Fibroblast of villous mesenchyme (primary cell): Measurements from ENCODE around the gene STX1B. TPM values are rescaled to one million over a fixed set of nuclear protein-coding genes. Genes with fewer than 3 reads are reported as not detected.

Experiments
- DNase-seq: peaks from one replicate; pipeline ENCODE4 v3.0.0-alpha.2; 2010; ENCODE audit warnings: low read depth
- H3K4me3 ChIP-seq: 2 replicates; pipeline ENCODE4 v1.5.1; 2011; ENCODE audit warnings: low read depth, mild to moderate bottlenecking, low read length
- total RNA-seq: library from RNA; depleted of rRNA; stranded (reverse); fragments of >200 nt; gene quantifications from 2 replicates; pipeline ENCODE4 v1.2.3, GENCODE V29; 2012
- TF ChIP-seq, protein P1 (sequence below): IDR thresholded peaks from 2 replicates; pipeline ENCODE4 v1.5.1; 2012; ENCODE audit warnings: low read depth, mild to moderate bottlenecking, low read length; ENCODE audit not compliant: insufficient read depth

The STX1B gene
- total RNA-seq, 1 donor, result 2.2 TPM

DNA sequence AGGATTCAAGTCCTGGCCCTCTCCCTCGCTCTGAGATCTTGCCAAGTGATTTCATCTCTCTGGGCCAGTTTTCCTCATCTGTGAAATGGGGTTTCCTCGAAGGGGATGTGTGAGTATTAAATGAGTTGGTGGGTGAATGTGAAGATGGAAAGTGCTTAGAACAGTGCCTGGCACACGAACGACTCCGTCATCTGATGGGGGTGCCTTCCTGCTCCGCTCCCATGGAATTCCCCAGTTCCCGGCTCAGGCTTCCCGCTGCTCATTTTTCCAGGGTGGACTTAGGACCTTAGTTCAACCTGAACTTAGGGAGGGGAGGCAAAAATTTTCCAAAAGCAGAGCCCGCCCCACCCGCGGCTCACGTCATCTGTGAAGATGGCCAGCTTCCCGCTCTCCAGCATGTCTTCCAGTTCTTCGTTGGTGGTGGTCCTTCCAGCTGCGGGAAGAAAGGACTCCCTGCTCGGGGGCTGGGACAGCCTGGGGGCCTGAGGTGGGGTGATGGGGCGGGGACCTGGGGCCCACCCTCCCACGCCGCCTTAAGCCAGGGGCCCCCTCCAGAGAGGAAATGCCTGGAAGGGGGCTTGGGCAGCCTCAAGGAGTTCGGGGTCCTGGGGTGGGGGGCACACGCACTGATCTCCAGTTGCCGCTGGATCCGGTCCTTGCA lies 14.0 kb downstream of the STX1B start:
- TF ChIP-seq, protein P1, sequence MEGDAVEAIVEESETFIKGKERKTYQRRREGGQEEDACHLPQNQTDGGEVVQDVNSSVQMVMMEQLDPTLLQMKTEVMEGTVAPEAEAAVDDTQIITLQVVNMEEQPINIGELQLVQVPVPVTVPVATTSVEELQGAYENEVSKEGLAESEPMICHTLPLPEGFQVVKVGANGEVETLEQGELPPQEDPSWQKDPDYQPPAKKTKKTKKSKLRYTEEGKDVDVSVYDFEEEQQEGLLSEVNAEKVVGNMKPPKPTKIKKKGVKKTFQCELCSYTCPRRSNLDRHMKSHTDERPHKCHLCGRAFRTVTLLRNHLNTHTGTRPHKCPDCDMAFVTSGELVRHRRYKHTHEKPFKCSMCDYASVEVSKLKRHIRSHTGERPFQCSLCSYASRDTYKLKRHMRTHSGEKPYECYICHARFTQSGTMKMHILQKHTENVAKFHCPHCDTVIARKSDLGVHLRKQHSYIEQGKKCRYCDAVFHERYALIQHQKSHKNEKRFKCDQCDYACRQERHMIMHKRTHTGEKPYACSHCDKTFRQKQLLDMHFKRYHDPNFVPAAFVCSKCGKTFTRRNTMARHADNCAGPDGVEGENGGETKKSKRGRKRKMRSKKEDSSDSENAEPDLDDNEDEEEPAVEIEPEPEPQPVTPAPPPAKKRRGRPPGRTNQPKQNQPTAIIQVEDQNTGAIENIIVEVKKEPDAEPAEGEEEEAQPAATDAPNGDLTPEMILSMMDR, result no peak
- DNase-seq, result peak; percentile 24

DNA sequence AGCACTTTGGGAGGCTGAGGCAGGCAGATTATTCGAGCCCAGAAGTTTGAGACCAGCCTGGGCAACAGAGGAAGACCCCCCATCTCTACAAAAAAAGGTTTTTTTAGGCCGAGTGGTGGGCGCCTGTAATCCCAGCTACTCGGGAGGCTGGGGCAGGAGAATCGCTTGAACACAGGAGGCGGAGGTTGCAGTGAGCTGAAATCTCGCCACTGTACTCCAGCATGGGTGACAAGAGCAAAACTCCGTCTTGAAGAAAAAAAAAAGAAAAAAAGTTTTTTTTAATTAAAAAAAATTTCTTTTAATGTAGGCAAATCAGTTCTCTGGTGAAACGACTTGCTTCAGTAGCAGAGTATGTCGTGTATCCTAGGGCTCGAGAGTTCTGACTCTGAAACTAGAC lies 14.5 kb downstream of the STX1B start:
- TF ChIP-seq, protein P1, result no peak
- DNase-seq, result no peak
- H3K4me3 ChIP-seq, result no peak overlapping the region

More for the DNA sequence above, 14.0 kb downstream of the STX1B start:
- H3K4me3 ChIP-seq, result peak overlapping the region; percentile 75

DNA sequence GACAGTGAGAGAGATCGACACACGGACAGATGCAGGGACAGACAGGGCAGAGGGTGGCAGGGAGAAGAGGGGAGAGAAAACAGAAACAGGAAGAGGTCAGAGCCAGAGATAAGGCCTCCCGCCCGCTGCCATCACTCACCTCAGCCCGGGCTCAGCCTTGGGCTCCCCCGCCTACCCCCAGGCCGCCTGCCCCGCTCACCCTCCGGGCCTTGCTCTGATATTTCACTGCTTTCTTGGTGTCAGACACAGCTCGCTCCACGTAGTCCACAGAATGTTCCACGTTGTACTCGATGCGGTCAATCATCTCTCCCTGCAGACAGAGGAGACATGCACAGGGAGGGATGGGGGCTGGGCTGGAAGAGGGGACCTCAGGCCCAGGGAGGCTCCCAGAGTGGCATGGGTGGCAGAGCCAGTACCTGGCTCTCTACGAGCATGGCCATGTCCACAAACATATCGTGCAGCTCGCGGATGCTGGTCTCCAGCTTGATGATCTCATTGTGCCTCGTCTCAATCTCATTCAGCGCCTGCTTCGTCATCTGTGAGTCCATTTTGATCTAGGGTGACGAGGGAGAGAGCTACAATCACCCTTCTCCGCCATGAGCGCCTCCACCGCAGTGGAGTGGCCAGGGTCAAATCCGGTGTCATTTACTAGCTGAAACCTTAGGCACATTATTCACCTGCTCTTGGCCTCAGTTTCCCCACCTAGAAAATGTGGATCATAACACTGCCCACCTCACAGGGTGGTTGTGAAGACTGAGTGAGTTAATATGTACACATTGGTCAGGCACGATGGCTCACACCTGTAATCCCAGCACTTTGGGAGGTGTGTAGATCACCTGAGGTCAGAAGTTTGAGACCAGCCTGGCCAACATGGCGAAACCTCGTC lies 17.3 kb downstream of the STX1B start:
- TF ChIP-seq, protein P1, result no peak
- DNase-seq, result no peak
- H3K4me3 ChIP-seq, result no peak overlapping the region

DNA sequence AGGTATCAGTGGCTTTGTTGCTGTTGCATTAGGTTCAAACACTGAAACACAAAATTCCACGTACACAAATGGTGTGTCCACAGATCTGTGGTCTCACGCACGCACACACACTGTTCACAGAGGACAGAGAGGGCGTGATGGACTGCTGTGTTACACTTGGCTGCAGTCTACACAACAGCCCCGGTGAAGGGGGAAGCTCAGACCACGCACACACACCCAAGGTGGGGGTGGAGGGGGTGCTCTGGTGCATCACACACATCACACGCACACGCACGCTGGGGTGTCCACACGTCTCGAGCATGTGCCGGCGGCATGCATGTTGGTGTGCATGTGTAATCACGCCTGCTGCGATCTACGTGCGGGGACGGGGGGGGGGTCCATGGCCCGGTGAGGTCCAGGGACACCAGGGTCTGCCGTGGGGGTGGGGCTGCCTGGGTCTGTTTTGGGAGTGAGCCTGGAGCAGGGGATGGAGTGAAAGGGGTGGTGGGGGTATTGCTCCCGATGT lies 18.1 kb downstream of the STX1B start:
- TF ChIP-seq, protein P1, result no peak
- no peak overlapping the region for H3K4me3 ChIP-seq
- DNase-seq, result no peak

DNA sequence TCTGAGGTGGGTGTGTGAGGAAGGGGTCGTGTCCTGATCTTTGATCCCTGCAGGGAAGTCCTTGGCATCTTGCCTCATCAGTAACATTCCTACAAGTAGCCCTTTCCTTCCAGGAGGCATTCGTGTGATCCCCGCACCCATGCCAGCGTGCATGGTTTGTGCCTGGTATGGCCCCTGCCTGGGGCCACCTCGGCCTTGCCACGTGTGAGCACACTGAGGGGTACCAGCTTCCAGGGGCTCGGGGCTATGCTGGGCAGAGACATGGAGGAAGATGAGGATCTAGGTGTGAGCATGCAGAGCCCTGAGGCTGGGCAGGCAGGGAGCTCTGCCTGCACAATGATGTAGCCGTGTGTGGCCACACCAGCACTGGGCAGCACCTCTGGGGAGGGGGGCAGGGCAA lies 19.4 kb downstream of the STX1B start:
- TF ChIP-seq, protein P1, result no peak
- no peak overlapping the region for H3K4me3 ChIP-seq
- no peak for DNase-seq

DNA sequence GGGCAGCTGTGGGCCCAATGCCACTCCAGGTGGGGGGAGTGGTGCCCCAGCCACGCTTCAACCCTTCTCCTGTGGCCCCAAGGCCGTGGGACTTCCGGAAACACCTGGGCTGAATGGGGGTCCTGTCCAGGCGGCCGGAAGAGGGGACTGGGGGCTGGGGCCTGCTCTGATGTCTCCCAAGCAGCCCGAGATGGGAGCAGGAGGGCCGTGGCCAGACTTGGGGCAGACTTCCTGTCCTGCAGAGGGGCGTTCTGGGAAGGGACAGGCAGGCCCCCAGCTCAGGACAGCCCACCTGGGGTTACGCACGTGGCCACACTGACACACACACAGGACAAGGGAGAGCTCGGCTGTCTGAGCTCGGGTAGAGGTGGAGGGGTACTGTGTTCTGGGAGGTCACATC lies 20.3 kb downstream of the STX1B start:
- DNase-seq, result no peak
- no peak overlapping the region for H3K4me3 ChIP-seq
- TF ChIP-seq, protein P1, result no peak
